Kidney capillary endothelial cell (primary cell): ENCODE data around the gene STON2.

Experiments
- DNase-seq: peaks from one replicate; pipeline ENCODE4 v3.0.0-alpha.2; 2018; ENCODE audit warnings: low spot score

The STON2 gene

DNA sequence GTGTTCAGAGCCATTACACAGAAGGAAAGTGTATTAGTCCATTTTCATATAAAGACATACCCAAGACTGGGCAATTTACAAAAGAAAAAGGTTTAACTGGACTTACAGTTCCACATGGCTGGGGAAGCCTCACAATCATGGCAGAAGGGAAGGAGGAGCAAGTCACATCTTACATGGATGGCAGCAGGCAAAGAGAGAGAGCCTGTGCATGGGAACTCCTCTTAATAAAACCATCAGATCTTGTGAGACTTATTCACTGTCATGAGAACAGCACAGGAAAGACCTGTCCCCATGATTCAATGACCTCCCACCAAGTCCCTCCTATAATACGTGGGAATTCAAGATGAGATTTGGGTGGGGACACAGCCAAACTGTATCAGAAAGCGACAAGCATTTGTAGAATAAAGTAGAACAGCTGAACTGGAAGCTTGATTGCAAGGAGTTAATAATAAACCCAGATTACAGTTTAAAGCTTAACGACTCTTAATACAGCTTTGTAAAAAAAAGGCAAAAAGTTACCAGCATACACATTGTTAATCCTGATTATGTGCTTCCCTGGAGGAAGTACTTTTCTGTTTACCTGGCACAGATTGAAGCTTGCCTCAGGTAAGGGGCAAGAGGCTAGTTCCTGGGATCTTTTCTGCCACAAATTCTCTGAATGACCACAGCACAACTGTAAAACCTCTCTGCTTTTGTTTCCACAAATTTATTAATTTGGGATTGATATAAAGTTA lies 18.1 kb upstream of the STON2 start:
- no peak for DNase-seq

DNA sequence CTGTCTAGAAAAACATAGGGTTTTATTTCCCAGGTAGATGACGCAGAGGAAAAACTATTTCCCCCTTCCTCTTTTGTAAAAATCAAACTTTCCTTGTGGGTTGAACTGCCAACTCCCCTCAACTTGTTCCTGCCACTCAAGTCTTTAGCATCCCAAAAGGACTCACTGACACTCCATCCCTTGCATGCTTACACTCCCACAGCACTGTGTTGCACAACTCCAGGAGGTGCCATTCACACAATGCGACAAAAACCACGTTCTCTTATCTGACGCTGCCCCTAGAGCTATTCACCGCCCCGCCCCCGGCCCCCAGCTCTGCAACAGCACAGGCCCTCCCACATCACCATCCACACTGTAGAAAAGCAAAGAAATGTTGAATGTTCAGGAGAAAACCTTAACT lies 16.9 kb upstream of the STON2 start:
- no peak for DNase-seq

DNA sequence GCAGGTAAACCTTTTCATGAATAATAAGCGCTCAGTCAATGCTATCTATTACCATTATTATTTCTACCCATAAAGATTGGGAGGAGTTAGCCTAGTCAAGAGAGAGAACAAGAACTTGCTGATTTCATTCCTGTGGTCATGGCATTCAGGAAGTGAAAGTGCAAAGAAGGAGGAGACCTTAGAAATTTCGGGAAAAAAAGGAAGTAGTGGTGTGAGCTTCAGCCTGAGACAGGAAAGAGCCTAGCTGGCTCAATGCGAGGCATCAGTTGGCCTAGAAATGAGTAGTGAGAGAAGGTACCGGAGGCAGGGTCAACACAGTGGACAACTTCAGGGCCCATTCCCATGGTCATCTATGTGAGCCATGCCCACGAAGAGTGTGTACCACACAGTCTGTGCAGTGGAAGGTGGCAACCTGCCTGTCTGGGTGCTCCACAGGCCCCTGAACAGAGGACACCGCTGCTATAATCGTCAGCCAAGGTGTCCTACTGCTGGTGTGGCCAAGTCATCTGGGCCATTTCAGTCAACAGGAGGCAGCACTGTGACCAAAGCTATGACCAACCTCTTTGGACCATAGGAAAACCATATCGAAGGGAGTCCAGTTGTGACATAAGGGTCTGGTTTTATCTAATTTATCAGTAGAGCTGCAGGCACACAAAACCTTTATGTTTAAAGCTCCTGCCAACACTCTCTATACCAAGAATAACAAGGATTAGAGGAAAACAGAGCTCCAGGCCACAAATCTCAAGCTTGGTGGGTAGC lies 16.2 kb upstream of the STON2 start:
- no peak for DNase-seq

DNA sequence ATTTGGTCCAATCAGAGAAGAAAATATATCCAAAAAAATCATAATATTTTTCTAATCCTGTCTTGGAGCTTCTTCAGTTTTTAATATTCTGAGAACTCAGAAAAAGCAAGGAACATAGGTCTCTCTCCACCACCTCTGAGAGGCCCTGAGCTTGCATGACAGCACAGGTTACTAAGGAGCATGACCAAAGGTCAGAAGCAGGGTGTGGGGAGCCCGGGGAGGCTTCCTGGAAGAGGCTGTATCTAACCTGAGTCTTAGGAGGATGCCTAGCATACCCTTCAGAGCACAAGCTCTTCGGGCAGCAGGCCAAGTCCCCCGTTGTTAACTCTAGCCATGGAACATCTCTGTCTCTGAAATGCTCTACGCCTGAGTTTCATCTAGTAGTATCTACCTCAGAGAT lies 15.7 kb upstream of the STON2 start:
- no peak for DNase-seq

DNA sequence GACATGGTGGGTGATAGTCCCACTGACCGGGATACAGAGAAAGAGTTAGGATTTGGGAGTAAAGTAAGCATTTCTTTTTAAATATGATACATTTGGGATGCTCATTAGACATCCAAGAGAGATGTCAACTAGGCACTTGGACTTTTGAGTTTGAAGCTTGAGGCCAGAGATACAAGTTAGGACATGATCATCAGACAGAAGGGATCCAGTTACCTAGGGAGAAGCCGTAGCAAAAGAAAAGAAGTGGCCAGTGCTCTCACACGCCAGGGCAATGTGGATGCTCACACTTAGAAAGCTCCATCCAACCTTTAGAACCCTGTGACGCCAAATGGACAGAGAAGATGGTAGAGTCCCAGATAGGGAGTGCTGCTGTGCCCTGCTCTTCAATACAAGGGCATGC lies 14.0 kb upstream of the STON2 start:
- no peak for DNase-seq

DNA sequence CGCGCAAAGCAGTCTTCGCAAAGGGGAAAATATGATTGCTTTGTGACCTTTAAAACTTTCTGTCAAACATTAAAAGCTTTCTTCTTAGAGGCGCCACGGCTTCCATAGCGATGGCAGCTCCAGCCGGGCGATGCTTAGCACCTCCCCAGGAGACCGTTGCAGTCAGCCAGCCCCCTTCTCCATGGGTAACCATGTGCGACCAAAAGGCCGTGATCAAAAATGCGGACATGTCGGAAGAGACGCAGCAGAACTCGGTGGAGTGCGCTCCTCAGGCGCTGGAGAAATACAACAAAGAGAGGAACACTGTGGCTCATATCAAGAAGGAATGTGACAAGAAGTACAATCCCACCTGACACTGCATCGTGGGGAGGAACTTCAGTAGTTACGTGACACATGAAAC lies 12.7 kb upstream of the STON2 start:
- DNase-seq = no peak

DNA sequence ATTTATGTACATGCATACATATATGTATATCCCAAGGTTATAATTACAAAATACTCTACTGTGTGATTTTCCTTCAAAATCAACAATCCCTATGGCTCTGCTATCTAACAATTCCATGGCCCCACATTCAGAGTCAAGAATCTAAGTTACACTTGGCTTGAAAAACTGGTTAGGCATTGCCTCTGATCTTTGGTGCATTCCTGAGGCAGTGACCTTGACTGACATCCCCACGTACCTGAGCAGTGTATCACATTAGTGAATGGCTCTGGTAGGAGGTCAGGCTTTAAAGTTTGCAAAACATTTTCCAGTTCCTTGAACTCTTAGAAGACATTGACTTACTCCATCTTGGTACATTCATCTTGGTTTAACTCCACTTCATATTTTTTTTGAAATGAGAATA lies 8.5 kb upstream of the STON2 start:
- DNase-seq = no peak

DNA sequence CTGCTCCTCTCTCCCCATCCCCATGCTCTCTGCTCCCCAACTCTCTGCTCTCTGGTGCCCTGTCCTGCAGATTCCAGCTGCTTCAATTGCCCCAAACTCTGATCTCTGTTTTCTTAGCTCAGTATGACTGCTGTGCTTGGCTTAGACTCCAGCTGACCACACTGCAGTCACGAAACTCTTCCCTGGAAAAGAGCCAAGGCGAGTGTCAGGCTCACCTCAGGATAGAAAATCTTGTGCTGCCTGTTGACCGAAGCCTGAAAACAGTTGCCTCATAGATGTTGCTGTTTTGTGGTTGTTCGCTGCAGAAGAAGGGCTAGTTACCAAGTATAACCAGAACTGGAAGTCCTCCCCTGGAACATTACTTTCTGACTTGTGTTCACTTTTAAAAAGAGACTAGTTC lies 6.7 kb upstream of the STON2 start:
- DNase-seq = no peak

DNA sequence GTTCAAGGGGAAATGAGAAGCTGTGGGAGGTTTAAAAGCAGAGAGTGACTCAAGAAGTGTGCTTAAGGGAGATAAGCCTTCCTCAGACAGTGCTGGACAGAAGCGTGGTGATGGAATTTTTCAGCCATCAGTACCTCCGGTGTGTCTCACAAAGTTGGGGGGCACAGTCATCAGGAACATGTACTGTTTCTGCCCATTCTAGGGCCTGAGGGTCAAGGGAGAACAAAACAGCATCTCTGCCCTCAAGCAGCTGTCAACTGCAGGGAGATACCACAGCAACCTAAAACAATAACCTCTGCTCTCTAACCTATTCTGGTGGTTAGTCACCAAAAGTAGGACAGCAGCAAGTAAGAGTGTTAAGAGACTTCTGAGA lies 2.0 kb upstream of the STON2 start:
- no peak for DNase-seq

DNA sequence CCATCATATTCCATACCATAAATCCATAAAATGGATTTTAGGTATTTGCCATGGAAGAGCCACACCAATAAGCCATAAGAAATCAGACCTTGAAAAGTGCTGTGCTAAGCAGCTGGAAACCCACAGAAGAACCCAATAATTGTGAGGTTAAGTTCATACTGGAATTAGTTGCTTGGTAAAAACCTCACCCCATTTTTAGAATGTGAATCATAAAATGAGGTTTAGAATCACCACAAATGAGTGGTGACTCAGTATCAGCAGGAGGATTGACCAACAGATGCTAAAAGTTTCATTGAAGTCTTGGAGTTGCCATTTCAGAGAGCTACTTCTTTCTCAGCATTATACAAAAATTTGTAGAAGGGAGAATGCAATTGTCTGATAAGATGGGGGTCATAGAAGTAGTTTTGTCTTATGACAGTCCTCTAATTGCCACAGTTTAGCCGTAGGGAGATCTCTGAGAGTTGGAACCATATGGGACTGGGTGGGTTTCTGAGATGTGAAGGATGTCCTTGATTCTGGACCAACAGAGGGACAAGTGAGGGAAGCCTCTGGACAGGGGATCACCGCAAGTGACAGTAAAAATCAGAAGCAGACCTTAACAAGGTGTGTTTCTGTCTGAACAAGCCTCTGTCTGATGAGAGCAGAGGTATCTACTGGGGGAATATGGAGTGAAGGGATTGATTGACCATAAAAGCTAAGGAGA lies 1.4 kb upstream of the STON2 start:
- DNase-seq = no peak

DNA sequence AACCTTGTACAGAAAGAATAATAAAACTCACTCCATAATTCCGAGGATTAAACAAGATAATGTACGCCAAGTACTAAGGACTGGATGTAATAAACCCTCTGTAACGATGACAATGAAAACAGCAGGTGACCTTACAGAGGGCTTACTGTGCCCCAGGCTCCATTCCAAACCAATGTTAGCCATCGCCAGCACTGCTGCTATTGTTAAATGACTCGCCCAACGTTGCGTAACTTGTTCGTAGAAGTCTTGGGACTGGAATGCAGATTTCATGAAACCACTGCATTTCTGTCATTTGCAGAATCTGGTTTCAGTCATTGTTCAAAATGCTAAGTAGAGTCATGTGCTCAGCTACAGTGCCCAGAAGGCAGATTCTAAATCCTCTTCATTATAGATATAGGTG lies 728 bp upstream of the STON2 start:
- no peak for DNase-seq

DNA sequence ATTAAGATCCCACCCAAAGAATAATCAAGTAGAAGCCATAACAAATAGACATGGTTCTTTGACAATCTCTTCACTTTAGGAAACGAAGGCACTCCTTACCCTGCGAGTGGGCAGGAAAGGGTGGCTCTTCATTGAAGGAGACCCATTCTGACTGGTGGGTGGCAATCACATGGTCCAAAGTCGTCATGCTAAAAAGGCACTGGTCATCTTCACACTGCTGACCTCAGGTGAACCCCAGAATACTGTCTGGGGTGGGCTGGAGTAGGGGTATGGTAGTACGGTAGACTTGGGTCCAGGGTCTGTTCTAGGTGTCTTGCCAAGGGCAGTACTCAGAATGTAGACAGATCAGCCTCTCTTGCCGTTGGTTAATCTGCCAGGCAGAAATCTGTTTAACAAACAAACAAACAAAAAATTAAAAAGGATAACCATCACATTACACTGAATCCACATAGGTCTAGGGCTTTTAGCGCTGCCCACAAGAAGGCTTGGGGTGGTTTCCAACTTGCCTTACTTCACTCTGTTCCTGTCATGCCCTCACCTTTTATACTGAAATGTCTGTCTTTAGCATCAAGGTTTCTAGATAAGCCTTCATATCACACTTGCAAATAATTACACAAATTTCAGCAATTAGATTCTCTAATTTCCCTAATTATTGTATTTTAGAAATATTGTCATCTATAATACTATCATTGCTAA lies 1.8 kb downstream of the STON2 start:
- DNase-seq = no peak

DNA sequence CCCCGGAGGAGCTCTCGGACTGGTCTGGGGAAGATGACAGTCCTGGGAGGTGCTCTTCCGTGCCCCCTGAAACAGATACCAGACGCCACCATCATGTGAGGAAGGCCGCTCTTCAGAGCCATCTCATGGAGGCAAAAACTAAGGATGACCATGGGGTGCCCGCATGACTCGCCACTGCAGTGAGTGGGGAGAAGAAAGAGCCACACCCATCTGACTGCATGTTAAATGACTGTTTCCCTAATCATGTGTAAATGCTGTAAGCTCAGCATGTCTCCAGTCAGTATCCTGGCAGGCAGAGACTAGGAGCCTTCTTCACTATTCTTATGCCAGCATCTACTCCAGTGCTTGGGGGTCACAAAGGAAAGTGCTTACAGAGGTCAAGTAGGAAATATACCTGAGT lies 4.0 kb downstream of the STON2 start:
- no peak for DNase-seq

DNA sequence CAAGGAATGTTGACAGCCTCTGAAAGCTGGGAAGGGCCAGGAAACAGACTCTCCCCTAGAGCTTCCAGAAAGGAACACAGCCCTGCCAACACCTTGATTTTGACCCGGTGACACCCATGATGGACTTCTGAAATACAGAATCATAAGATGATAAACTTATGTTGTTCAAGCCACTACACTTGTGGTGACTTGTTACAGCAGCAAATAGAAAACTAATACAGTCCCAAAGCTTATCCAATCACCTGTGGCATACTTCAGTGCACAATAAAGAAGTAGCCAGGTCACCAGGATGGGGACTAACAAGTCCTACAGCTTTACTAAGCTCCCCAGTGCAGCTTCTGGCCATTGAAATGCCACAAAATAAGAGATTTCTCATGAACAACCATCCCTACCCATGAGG lies 5.4 kb downstream of the STON2 start:
- DNase-seq = no peak

DNA sequence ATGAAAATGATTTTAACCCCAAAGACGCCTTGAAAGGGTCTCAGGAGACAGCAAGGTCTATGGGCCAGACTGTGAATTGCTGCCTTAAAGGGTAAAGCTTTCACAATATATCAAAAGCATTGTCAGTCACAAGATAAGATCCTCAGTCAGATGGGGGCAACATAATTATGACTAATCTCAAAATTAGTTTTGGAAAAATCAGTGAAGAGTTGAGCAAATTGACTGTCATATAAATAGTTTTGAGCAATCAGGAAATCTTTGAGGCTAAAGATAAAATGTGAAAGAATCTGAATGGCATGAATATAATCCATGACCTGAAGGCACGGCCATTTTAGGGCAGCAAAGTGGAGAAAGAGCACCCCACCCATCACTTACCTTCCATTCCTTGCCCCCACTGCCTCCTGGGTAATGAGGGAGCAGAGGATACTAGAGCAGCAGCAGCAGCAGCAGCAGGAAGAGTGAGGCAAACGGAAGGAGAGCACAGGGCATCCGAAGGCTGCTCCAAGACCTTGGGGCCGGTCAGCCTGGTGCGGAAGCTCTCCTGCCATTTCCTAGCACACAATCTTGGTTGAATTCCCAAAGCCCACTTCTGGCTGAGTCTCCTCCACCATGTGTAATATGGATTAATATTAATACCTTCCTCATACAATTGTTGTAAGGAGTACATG lies 7.0 kb downstream of the STON2 start:
- no peak for DNase-seq

DNA sequence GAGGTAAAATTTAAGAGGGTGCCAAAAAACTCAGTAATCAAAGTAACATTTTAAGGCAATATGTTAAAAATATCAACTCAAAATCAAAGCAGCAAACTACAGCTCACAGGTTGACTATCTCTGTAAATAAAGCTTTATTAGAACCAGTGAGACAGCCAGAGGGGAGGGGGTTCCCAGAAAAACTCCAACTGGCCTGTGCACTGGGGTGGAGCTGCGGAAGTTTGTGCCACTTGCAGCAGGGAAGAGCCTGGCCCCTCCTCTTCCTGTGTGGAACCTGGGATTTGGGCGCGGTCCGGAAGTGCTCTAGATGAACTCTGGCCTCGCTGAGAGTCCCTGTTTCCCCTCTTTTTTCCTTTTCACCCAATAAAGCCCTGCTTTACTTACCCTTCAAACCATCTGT lies 8.1 kb downstream of the STON2 start:
- no peak for DNase-seq

DNA sequence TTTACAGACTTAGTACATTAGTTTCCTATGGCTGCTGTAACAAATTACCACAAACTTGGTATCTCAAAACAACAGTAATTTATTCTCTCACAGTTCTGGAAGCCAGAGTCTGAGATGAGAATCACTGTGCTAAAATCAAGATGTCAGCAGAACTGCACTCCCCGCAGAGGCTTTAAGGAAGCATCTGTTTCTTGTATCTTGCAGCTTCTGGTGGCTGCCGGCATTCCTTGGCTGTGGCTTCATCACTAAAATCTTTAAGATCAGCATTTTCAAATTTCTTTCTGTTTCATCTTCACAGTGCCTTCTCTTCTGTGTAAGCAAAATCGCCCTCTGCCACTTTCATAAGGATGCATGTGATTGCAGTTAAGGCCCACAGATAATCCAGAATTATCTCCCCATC lies 9.4 kb downstream of the STON2 start:
- no peak for DNase-seq

DNA sequence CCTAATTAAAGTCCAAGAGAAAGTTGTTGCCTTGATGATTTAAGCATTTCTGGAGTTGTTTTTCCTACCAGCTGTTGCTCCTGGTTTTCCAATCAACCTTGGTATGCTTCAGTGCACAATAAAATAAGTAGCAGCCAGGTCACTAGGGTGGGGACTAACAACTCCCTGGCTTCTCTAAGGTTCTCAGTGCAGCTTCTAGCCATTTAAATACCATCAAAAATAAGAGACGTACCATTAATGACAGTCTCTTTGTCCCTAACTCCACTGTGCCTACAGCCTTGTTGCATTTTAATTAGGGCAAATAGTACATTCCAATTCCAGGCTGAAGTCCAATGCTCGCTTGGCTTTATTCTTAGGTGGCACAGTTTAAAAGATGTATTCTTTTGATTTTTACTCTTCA lies 11.8 kb downstream of the STON2 start:
- no peak for DNase-seq

DNA sequence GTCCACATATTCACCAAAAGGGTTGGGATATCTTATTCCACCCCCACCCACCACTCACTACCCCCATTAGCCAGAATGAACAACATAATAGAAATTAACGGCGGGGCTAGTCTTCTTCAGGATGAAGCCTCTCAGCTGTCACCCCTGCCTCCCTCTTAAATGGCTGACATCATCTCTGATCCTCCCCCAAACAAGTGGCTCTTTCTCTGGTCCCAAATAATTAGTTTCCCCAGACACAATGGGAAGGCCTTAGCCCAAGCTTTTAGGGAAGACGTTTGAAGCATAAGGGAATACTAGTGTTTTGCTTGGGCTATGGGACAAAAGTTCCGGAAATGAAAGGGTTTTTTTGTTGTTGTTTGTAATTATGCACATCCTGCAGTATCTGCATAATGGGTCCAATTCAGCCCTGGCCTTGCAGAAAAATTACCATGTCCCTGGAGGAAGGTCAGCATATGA lies 13.8 kb downstream of the STON2 start:
- DNase-seq = no peak

DNA sequence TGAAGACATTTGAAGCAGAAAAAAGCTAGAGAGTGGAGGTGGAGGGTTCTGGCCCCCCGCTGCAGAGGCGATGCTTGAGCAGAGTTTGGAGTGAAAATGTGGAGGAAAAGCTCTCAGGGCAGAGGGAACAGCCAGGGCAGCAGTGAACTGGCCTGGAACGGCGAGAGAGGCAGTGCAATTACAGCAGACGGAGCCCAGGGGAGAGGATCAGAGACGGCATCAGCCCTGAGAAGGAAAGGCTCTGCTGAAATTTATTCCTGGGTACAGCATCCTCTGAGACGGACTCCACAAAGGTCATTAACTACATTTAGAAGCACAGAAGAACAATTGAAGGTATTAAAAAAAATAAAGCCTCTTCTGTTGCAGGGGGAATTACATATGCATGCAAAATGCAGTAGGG lies 14.2 kb downstream of the STON2 start:
- no peak for DNase-seq

DNA sequence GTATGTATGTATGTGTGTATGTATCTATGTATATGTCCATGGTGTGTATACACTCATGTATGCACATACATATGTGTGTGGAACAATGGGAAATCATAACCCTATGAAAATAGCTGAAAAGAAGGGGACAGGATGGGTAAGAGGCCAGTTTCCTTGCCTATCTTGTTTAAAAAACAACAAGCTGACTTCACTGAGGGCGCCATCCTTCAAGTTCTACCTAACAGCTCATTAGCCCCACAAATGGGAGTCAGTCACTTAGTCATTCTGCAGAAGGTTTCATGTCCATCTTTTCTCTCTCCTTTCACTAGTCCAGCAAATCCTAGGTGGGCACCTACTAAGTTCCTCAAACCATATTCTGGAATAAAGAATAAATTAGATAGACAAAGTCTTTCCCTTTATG lies 14.7 kb downstream of the STON2 start:
- no peak for DNase-seq

DNA sequence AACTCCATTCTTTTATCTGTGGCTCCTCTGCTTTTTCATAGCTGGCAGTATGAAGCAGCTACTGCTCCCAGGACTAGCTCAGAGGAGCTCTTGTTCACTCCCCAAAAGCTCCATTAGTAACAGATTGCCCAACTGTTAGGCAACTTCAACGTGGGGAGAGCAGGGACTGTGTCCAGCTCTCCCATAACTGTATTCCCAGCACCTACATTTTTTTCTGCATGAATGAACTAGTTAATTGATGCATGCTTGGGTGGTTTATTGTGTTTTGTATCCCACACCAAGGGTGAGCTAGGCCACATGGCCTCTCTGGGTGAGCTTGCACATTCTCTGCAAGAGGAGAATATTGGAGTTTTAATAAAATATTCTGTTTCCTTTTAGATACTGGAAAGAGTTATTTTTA lies 15.2 kb downstream of the STON2 start:
- no peak for DNase-seq
